HTERT RPE-1 (cell line): Measurements from ENCODE around the gene APOL6.
"Not testable (repeated sequence)": the region's sequence is repeated elsewhere in the genome, so short reads cannot be mapped to it uniquely, and the experiment has no call there.

ENCODE experiments used
- in situ Hi-C: fragments of 300-500 bp; cut with MboI; formaldehyde crosslinking; loops from 4 replicates; pipeline ENCODE4 v1.14.3; 2020; ENCODE audit warnings: low sequenced_read_pairs

The APOL6 gene

DNA sequence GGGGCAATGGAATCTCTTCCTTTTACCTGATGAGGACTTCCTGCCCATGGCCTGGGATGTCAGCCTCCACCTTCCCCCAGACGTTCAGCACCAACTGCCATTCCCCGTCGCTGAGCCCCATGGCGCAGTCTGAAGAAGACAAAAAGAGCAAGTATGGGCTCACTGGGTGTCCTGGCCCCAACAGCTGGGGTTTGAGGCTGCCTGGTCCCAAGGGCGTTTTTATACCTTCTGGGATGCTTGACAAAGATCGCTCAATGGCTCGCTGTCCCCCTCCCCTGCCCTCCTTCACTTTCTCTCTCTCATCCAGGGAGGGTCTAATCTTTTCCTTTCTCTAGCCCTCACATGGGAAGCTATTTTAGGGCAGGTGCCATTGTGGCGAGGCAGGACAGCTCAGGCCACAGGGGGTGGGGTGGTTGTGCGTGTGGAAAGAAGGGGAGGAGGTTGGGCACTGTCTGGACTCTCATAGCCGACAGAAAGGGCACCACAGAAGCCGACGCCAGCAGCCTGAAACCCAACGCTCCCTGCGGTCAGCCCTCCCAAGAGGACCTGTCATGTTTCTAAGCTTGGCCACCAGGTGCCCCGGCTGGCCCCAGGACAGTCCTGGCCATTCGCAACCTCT lies 31.0 kb upstream of the APOL6 start, which contains the start of gene MB:
MB (minus strand) TSS at position 193 of the 619 bp plus-strand sequence; CDS start at position 121, 72 bp downstream.
- in situ Hi-C loops: no loop called here

DNA sequence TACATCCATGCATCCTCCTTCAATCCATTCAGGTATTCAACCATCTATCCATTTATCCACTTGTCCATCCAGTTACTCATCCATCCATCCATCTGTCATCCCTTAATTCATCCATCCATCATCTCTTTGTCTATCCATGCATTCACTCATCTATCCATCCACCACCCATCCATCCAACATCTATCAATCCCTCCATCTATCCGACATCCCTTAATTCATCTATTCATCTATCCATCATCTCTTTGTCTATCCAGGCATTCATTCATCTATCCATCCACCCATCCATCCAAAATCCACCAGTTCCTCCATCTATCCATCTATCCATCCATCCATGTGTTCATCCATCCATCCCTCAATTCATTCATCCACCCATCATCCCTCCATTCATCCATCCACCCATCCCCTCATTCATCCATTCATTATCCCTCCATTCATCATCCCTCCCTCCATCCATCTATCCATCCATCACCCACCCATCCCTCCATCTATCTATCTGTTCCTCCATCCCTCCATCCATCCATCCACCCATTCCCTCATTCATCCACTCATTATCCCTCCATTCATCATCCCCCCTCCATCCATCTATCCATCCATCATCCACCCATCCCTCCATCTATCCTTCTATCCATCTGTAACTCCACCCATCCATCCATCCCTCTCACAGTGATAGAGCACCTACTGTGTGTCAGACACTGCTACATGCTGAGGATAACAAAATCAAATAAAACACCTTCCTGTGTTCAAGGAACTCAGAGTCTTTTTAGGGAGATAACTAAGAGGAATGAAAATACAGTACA lies 29.6 kb upstream of the APOL6 start:
- in situ Hi-C loops: no loop called here

DNA sequence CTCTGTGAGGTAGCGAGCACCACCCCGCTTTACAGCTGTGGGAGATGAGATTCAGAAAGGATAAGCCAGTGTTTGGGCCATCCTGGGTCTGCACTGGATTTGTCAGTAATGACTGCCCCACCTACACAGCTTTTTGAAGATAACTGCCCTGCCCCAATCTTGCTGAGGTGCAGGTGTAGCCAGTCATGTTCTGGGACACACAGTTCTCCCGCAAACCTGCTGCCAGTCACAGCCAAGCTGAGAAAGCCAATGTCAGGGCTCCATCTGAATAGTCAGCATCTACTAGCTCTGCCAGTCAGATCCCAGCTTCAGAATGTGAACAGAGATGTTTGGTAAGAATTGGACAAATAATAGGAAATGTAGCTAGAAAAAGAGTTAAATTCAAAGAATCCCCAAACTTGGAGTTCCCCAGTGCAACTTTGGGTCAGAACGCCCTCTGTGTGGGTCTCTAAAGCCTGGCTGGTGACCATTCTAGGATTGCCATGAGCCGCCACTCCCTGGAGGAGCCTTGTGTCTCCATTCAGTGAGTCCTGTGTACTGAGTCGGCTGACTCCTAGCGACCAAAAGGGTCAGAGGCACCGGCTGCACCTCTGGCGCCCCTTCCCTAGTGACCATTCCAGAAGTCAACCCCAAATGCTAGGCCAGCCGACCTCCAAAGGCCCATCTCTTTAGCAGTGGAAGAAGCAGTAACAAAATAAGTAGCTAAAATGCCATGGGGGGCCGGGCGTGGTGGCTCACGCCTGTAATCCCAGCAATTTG lies 28.7 kb upstream of the APOL6 start:
- in situ Hi-C loops: no loop called here

DNA sequence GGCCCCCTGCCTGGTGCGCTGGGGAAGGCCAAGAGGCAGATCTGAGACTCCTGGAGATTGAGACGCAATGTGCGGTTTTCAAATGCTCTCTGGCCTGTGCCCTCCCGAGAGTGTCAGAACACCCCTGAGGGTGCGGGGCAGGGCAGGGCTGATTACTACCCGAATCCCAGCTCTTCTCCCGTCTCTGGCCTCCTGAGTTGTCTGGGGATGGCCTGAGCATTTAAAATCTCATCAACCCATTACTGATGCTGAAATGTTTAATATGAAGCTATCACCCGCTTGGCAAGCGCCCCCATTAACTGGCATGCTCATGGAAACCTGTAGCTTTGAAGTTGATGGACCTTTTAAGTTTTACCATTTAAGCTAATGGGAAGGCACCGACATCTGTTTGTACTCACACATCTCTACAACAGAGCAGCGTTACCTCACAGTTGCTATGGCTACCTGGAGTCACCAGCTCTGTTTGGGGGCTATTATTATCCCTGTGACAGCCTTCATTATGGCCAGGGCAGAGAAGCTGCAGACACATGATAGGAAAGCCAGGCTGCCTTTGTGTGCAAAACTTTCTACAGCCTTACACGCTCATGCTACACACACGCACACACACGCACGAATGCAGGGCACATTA lies 27.5 kb upstream of the APOL6 start:
- in situ Hi-C loops: no loop called here

DNA sequence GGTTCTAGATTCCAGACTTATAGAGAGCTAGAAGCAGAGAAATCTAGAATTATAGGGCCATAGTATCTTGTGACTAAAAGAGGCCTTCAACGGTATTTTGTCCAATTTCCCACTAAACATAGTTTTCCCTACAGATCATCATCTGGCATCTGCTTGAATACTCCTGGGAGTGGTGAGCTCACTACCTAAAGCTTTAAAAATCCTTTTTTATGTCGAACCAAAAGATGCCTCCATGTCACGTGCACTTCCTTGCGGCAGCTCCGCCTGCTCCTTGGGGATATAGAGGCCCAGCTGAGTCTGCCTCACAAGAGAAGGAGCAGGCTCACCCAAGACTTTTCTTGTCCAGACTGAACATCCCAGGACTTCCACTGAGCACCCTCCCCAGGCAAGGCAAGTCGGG lies 26.8 kb upstream of the APOL6 start:
- in situ Hi-C loops: no loop called here

DNA sequence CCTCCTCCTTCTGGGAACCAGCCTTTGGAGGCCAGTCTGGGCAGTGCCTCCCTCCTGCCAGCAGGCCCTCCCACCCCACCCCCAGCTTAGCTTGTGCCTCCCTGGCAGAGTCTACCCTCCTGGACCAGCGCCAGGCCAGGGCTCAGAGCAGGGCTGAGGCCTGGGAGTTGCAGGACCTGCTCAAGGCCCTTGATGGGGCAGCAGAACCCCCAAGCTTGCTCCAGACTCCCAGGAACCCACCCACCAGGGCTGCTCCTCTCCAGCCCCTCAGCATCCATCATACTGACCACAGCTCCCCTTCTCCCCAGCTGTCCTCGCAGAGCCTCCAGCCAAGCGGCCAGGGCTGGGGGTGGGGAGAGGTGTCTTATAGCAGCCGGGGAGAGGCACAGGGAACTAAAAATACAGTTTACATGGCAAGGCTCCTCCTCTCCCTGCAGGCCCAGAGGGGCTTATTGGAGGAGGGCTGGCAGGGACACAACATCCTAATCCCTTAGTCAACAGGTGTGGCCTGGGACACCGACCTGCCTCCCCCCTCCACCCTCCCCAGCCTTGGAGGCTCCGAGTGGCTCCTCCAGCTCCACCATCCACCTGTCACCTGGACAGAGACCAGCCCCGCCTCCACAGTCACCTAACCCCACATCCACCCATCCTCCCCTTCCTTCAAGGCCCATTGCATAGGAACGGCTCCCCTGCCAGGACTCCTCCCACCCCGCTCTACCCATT lies 25.9 kb upstream of the APOL6 start:
- in situ Hi-C loops: no loop called here

DNA sequence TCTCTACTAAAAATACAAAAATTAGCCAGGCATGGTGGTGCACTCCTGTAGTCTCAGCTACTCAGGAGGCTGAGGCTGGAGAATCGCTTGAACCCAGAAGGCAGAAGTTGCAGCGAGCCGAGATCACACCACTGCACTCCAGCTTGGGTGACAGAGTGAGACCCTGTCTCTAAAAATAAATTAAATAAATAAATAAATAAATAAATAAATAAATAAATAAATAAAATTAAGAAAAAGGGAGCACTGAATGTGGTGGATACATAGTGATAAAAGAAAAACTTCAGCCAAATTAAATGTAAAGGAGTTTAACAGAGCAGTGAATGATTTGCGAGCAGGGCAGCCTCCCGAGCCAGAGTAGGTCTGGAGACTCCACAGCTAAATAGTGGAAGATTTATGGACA lies 24.4 kb upstream of the APOL6 start:
- in situ Hi-C loops: not testable (repeated sequence)

DNA sequence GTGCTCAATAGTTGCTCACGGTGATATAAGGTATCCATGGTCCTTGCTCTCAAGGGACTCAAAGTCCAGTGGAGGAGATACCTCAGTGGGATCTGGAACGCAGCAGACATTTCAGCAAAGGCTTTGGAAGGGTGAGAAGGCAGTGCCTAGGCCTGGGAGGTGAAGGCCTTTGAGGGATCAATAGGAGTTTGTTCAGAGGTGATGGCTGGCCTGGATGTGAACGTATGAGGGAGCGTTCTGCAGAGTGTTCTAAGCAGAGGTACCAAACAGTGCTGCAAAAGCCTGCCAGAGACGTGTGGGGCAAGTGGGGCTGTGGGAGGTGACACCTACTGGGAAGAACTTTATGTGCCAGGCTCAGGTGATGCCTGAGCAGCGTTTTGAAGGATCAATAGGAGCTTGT lies 23.7 kb upstream of the APOL6 start:
- in situ Hi-C loops: no loop called here

DNA sequence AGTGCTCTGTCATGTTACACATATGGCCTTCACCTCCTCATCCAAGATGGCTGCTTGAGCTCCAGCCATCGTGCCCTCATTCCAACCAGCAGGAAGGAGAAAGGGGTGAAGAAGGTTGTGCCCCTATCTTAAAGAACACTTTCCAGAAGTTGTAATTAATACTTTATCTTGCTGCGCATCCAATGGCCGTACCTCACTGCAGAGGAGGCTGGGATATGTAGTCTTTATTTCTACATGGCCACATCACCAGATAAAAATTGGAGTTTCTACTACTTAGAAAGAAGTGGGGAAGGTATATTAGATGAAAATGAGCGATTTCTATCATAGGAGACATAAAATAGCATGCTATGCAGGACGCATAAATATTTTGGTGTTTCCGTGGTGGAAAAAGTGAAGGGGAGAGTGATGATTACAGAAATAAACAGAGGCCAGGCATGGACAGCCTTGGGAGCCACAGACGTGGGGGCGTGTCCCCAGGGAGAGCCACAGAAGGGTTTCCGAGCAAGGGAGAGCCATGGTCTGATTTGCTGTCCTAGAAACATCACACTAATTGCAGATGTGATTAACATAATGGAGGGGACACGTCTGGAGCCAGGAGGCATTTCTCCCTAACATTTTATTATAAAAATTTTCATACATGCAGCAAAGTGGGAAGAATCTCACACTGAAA lies 22.3 kb upstream of the APOL6 start:
- in situ Hi-C loops: no loop called here

DNA sequence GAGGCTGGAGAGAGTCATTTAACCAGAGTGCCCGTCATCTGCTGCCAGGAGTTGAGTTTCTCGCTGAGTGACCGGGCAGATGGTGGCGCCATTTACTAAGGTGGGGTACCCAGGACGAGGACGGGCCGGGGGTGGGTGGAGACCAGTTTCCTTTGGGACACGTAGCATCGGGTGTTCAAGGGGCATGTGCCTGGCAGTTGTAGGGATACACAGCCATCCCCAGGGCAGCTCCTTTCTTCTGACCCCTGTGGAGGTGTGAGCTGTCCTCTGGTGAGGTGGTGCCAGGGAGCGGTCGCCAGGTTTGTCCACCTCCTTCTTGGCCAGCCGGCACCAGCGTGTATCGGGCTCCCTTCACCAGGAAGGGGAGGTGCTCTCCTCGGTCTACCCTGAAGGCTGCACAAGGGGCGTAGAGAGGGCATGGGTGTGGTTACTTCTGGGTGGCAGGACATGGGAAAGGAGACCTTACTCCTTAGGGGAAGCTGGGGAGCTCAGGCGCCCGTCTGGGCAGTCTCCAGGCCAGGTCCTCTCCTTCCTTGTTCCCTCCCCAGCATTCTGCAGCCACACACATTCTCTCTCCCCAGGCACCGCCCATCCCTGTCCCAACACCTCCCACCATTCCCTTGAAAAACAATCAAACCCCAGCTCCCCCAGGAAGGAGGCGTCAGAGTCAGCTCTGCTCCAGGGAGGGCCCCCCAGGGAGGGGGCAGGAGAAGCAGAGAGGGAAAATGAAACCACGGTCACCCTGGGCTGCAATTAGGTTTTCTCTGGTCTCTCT lies 20.8 kb upstream of the APOL6 start:
- in situ Hi-C loops: no loop called here

DNA sequence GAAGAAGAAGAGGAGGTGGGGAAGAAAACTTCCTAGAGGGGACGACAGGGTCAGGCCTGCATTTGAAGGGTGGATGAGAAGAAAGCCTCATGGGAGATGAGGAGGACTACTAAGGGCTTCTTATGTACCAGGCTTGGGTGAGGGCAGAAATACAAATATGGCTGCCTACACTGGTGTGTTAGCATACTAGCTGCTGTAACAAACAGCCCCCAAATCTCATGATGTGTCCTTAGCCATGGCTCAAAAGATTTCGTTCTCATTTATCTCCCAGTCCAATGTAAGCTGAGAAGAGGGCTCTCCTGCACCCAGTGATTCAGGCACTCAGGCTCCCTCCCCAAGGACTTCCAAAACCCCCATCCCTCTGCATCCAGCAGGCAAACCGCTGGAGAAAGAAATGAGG lies 19.5 kb upstream of the APOL6 start:
- in situ Hi-C loops: no loop called here

DNA sequence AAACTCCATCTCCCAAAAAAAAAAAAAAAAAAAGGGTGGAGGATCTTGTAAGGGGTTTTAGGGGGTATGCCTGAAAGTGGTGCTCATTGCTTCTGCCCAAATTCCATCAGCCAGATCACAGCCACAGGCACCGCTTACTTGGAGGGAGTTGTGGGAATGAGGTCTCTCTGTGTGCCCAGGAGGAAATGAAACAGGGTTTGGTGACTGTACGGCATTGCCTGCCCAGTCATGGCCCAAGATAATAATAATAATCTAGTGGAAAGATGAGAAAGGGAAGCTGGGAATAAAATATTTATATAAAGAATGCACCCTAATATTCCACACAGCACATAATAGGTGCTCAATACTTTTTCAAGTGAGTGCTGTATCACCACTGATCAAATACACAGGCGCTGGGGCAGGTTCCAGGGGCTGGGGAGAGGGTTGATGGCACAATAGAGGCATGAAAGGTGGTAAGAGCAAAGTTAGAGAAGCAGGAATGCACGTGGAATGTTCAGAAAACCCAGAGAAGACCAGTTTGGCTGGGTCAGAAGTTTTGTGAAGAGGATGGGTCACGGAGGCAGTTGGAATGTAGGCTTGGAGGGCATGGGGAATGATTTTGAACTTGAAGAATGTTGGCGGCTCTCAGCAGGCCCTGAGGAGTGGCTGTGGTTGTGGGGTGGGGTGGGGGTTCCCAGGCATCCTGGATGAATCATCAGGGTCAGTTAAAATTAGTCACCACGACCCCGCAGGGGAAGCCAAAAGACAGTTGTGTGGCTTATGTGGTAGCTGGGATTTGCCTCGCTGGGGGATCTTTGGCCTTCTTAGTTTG lies 18.6 kb upstream of the APOL6 start:
- in situ Hi-C loops: no loop called here

DNA sequence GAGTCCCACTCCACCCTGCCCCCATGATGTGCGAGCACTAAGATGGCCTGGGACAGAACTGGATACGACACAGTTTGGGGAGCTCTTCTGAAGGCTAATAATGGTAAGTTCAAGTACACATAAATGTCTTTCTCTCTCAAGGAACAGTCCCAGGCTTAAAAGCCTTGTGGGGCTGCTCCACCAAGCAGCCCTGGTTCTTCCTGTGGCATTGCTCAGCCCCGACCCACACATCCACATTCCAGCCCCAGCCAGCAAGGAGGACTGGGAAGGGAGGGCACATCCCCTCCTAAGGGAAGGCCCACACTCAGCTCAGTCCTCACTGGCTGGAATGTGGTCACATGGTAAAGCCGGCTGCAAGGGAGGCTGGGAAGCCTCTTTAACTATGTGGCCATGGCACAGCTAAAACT lies 17.9 kb upstream of the APOL6 start:
- in situ Hi-C loops: no loop called here

DNA sequence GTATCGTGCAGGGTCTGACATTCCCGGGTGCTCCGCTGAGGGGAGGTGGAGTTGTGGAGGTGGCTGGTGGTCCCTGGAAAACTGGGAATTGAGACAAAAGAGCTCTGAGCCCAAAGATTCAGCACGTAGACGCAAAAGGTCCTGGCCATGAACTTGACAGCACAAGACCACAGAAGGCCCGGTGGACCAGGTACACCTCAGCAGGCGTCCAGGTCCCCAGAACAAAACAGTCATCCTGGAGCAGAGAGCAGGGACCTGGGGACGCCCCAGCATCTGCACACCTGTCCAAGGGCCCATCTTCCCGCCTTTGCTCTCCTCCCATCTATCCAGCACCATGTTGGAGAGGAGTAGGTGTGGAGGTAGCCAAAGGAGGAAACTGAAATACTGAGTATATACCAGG lies 17.4 kb upstream of the APOL6 start:
- in situ Hi-C loops: no loop called here

DNA sequence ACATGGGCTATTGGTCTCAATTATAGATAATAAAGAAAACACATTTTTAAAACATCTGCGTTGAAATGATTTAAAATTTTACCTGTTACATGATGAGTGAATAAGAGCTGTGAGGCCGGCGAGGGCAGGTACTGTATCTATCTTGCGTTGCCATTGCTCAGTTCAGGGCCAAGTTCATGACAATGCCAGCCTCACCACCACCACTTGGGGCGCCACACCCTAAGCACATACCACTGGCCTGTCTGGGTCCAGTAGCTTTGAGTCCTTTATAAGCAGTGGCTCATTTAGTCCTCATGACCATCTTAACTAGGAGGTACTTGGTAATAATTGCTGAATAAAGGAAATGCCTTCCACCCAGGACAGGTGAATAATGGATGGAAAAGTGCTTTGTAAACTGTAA lies 16.6 kb upstream of the APOL6 start:
- in situ Hi-C loops: no loop called here

DNA sequence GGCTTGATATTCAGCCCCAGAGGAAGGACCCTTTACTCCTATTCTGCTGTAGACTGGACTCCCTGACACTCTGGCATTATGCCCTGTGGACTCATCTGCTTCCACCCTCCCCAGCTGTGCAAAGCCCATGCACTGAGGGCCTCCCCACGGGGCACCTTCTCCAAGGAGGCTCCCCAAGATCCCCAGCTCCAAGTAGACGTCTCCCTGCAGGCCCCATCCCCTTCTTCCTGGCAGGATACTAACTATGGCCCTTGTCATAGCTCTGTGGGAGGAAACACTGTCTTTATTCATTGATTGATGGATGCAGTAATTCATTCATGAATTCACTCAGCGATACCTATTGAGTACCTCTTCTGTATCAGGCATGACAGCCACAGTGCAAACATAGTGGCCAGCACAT lies 15.3 kb upstream of the APOL6 start:
- in situ Hi-C loops: no loop called here

DNA sequence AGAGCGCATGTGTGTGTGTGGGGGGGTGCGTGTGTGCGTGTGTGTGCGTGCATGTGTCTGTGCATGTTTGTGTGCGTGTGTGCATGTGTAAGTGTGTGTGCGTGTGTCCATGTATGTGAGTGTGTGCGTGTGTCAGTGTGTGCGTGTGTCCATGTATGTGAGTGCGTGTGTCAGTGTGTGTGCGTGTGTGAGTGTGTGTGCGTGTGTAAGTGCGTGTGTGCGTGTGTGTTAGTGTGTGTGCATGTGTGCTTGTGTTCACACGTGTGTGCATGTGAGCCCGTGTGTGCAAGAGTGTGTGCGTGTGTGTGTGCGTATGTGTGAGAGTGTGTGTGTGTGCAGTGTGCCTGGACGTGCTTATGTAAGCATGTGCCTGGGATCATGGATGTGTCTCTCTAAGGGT lies 14.7 kb upstream of the APOL6 start:
- in situ Hi-C loops: no loop called here

DNA sequence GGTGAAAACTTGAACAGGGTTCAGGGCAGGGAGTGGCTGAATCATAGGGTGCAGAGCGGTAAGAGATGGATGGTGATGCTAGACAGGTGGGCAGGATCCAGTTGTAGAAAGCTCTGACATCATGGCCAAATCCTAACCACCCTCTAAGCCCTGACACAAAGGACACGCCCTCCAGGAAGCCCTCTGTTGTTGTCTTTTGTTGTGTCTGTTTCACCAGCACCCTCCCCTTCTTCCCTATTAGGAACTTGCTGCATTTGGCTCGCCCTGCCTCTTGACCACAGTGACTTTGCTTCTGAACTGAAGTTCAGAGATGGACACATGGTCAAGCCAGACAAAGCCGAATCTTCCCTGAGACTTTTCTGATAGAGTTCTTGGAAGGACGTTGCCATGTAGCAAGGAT lies 14.2 kb upstream of the APOL6 start:
- in situ Hi-C loops: no loop called here
